Endothelial cell of umbilical vein (primary cell): Measurements from ENCODE around the gene LCN9.

Experiments
- CTCF ChIP-seq, 2 donors: IDR thresholded peaks; 1 replicate in 1 of 2; 2 replicates in 1 of 2; pipeline ENCODE4 v1.5.1; 2011; ENCODE audit warnings: low read length in 2 of 2, mild to moderate bottlenecking in 2 of 2, moderate library complexity in 2 of 2, control low read depth in 1 of 2, inconsistent platforms in 1 of 2, low read depth in 1 of 2; ENCODE audit not compliant: insufficient read depth in 1 of 2; ENCODE audit errors: extremely low read depth in 1 of 2
- EZH2 ChIP-seq: IDR thresholded peaks from 2 replicates; pipeline ENCODE4 v1.6.1; 2012; ENCODE audit warnings: borderline replicate concordance, low read depth, mild to moderate bottlenecking, moderate library complexity, low read length, inconsistent platforms; ENCODE audit not compliant: severe bottlenecking
- POLR2A ChIP-seq: IDR thresholded peaks from 2 replicates; pipeline ENCODE4 v1.6.1; 2012; ENCODE audit warnings: low read depth, mild to moderate bottlenecking, control low read depth, low read length

- TF ChIP-seq EZH2 = no peak
- TF ChIP-seq CTCF (IDR thresholded peaks at IDR 0.05; ENCODE audit: extremely low read depth in 1 of 2, insufficient read depth in 1 of 2, low read depth in 1 of 2, low read length in 2 of 2) = no peak
- no peak for TF ChIP-seq POLR2A
These were observed 2.7 kb downstream of the LCN9 start for GRCh38 chr9:135665795-135666189.
